Epithelial cell of proximal tubule (primary cell): ENCODE measurements around the gene RPUSD4. TPM values are rescaled to one million over a fixed set of nuclear protein-coding genes. Genes with fewer than 3 reads are reported as not detected.

Source experiments
- DNase-seq: peaks from one replicate; pipeline ENCODE4 v3.0.0-alpha.2; 2011; ENCODE audit warnings: low read depth
- H3K4me3 ChIP-seq: 2 replicates; pipeline ENCODE4 v1.5.1; 2011; ENCODE audit warnings: low read depth, mild to moderate bottlenecking, low read length
- CTCF ChIP-seq: conservative IDR thresholded peaks from 2 replicates; pipeline ENCODE4 v1.5.1; 2012; ENCODE audit warnings: low read depth, mild to moderate bottlenecking, low read length
- total RNA-seq: library from RNA; depleted of rRNA; stranded (reverse); fragments of >200 nt; gene quantifications from 2 replicates; pipeline ENCODE4 v1.2.3, GENCODE V29; 2015

Gene RPUSD4
- total RNA-seq, 1 donor from 2014 or later, result 18.2 TPM

- H3K4me3 ChIP-seq, result no peak overlapping the region
- no peak for TF ChIP-seq CTCF
- no peak for DNase-seq
Measured at GRCh38 chr11:126182787-126183445, 28.5 kb downstream of the RPUSD4 start.

GRCh38 chr11:126181939-126182730 is 29.3 kb downstream of the RPUSD4 start:
- no peak for TF ChIP-seq CTCF
- no peak for DNase-seq
- H3K4me3 ChIP-seq, result no peak overlapping the region

- no peak for DNase-seq
- H3K4me3 ChIP-seq, result no peak overlapping the region
- TF ChIP-seq CTCF, result no peak
Measured at GRCh38 chr11:126176853-126177470, 34.5 kb downstream of the RPUSD4 start.

GRCh38 chr11:126175393-126175792 is 36.1 kb downstream of the RPUSD4 start:
- TF ChIP-seq CTCF, result no peak

GRCh38 chr11:126174816-126175215 is 36.6 kb downstream of the RPUSD4 start:
- TF ChIP-seq CTCF, result no peak
- H3K4me3 ChIP-seq, result no peak overlapping the region
- no peak for DNase-seq

More at GRCh38 chr11:126175393-126175792, 36.1 kb downstream of the RPUSD4 start:
- no peak for DNase-seq
- H3K4me3 ChIP-seq, result no peak overlapping the region

GRCh38 chr11:126173257-126173656 is 38.2 kb downstream of the RPUSD4 start:
- TF ChIP-seq CTCF, result no peak

More at GRCh38 chr11:126173257-126173656, 38.2 kb downstream of the RPUSD4 start:
- H3K4me3 ChIP-seq, result no peak overlapping the region
- DNase-seq, result no peak
